GM12878 (cell line): ENCODE data around the gene MBD5. TPM values are rescaled to one million over a fixed set of nuclear protein-coding genes. Genes with fewer than 3 reads are reported as not detected.

Experiments used
- ATAC-seq: fragments of 200-7000 bp; cut with Tn5 transposase; 3 replicates; pipeline ENCODE4 v1.9.1; 2020; ENCODE audit warnings: mild to moderate bottlenecking, moderate library complexity
- BruUV-seq: library from RNA; stranded (reverse); fragments of 400-500 nt; replicated peaks from 2 replicates; lab custom pipeline; 2021; lab: Mats Ljungman, UMichigan
- CTCF ChIA-PET: fragments of 300-600 bp; sonication (Branson Sonifier 250); formaldehyde crosslinking; extraction: SDS; loops from one replicate; lab custom pipeline; 2021; ENCODE audit warnings: inconsistent platforms; lab: Yijun Ruan, JAX
- POLR2A ChIA-PET: fragments of 350-600 bp; formaldehyde crosslinking; extraction: SDS; loops from one replicate; lab custom pipeline; 2021; ENCODE audit warnings: inconsistent platforms; lab: Charles Lee
- RAD21 ChIA-PET: fragments of 300-600 bp; sonication (Branson Sonifier 250); formaldehyde crosslinking; loops from one replicate; lab custom pipeline; 2023; ENCODE audit warnings: antibody characterized with exemption; ENCODE audit not compliant: unreplicated experiment; lab: Charles Lee
- SMC1A ChIA-PET: fragments of 300-600 bp; sonication (Branson Sonifier 250); formaldehyde crosslinking; loops from one replicate; lab custom pipeline; 2023; ENCODE audit not compliant: unreplicated experiment, uncharacterized antibody; lab: Charles Lee
- DNase-seq: peaks from one replicate; pipeline ENCODE4 v3.0.0-alpha.2; 2011; ENCODE audit warnings: low read depth, low spot score
- FAIRE-seq: peaks from 3 replicates; lab custom pipeline; 2011; peaks lifted over from hg19 to GRCh38; lab: Jason Lieb, UNC
- H2AFZ ChIP-seq: 2 replicates; pipeline ENCODE4 v1.6.0; 2011; ENCODE audit warnings: low read depth, low read length, control low read depth; ENCODE audit not compliant: control insufficient read depth
- H3K27ac ChIP-seq: 2 replicates; pipeline ENCODE4 v1.5.1; 2011; ENCODE audit warnings: control low read depth; ENCODE audit not compliant: control insufficient read depth, insufficient read depth
- H3K27me3 ChIP-seq, 2 experiments: replicated peaks in 1 of 2; 2 replicates each; pipeline versions ENCODE4 v1.6.0 to v1.6.1; 2011; ENCODE audit warnings: low read length in 1 of 2; ENCODE audit not compliant: control insufficient read depth in 2 of 2, insufficient read depth in 2 of 2
- H3K36me3 ChIP-seq, 2 experiments: 2 replicates each; pipeline ENCODE4 v1.5.1; 2011; ENCODE audit warnings: low read length in 1 of 2; ENCODE audit not compliant: control insufficient read depth in 2 of 2, insufficient read depth in 2 of 2
- H3K4me1 ChIP-seq: 2 replicates; pipeline ENCODE4 v1.6.1; 2011; ENCODE audit warnings: mild to moderate bottlenecking, low read length, moderate library complexity, mixed read lengths; ENCODE audit not compliant: control insufficient read depth, insufficient read depth
- H3K4me2 ChIP-seq: 2 replicates; pipeline ENCODE4 v1.6.0; 2011; ENCODE audit warnings: control low read depth; ENCODE audit not compliant: control insufficient read depth, insufficient read depth
- H3K4me3 ChIP-seq: fragments of 200-600 bp; sonication (generic); 2 replicates; pipeline ENCODE4 v1.5.1; 2016
- H3K79me2 ChIP-seq: 2 replicates; pipeline ENCODE4 v1.6.0; 2011; ENCODE audit warnings: low read length; ENCODE audit not compliant: control insufficient read depth, insufficient read depth
- H3K9ac ChIP-seq: 2 replicates; pipeline ENCODE4 v1.8.0; 2011; ENCODE audit warnings: low read length, control low read depth, mixed read lengths; ENCODE audit not compliant: control insufficient read depth, insufficient read depth
- H3K9me3 ChIP-seq: replicated peaks from 3 replicates; pipeline ENCODE4 v1.5.1; 2011; ENCODE audit warnings: mild to moderate bottlenecking, low read length; ENCODE audit not compliant: control insufficient read depth, insufficient read depth
- H4K20me1 ChIP-seq: 2 replicates; pipeline ENCODE4 v1.6.0; 2011; ENCODE audit not compliant: control insufficient read depth, insufficient read depth
- ASH2L ChIP-seq: fragments of 300-600, 200-600 bp; sonication (generic); IDR thresholded peaks from 2 replicates; pipeline ENCODE4 v1.6.1; 2017; ENCODE audit warnings: low read depth, mild to moderate bottlenecking, borderline replicate concordance
- BRCA1 ChIP-seq: IDR thresholded peaks from 2 replicates; pipeline ENCODE4 v1.6.1; 2011; ENCODE audit warnings: low read depth, low read length, improper control_type of control experiment
- CREB1 ChIP-seq: IDR thresholded peaks from 2 replicates; pipeline ENCODE4 v1.6.1; 2012; ENCODE audit warnings: low read depth, mild to moderate bottlenecking, inconsistent platforms
- CREM ChIP-seq: IDR thresholded peaks from 2 replicates; pipeline ENCODE4 v1.6.1; 2014; ENCODE audit warnings: antibody characterized with exemption, low read depth
- IKZF1 ChIP-seq: fragments of 450-650 bp; conservative IDR thresholded peaks from 2 replicates; pipeline ENCODE4 v1.6.1; 2017; ENCODE audit warnings: antibody characterized with exemption, mild to moderate bottlenecking
- KLF5 ChIP-seq: fragments of 450-650 bp; IDR thresholded peaks from 2 replicates; pipeline ENCODE4 v1.6.1; 2014; ENCODE audit warnings: mild to moderate bottlenecking; ENCODE audit not compliant: partially characterized antibody
- MEF2A ChIP-seq: IDR thresholded peaks from 2 replicates; pipeline ENCODE4 v1.6.1; 2011; ENCODE audit warnings: low read depth, mild to moderate bottlenecking, low read length, moderate library complexity; ENCODE audit not compliant: insufficient read depth
- MEF2B ChIP-seq: fragments of 450-650 bp; IDR thresholded peaks from 2 replicates; pipeline ENCODE4 v1.6.1; 2018; ENCODE audit warnings: mild to moderate bottlenecking, moderate library complexity; ENCODE audit not compliant: partially characterized antibody, poor library complexity, severe bottlenecking
- NFIC ChIP-seq: IDR thresholded peaks from 2 replicates; pipeline ENCODE4 v1.6.1; 2012; ENCODE audit warnings: low read depth, mild to moderate bottlenecking, inconsistent platforms, low read length, moderate library complexity
- NR2F1 ChIP-seq: fragments of 450-650 bp; conservative IDR thresholded peaks from 2 replicates; pipeline ENCODE4 v1.6.1; 2017; ENCODE audit warnings: mild to moderate bottlenecking
- PAX8 ChIP-seq: fragments of 450-650 bp; IDR thresholded peaks from 2 replicates; pipeline ENCODE4 v1.6.1; 2017; ENCODE audit warnings: mild to moderate bottlenecking, moderate library complexity
- POLR2AphosphoS2 ChIP-seq: IDR thresholded peaks from 2 replicates; pipeline ENCODE4 v1.6.1; 2011; ENCODE audit warnings: low read depth, mild to moderate bottlenecking, low read length, improper control_type of control experiment, moderate library complexity
- SIX5 ChIP-seq: IDR thresholded peaks from 2 replicates; pipeline ENCODE4 v1.6.1; 2011; ENCODE audit warnings: mild to moderate bottlenecking, low read depth, low read length, moderate library complexity; ENCODE audit not compliant: severe bottlenecking
- SPI1 ChIP-seq: IDR thresholded peaks from 2 replicates; pipeline ENCODE4 v1.6.1; 2011; ENCODE audit warnings: low read depth, mild to moderate bottlenecking, low read length, moderate library complexity, borderline replicate concordance; ENCODE audit not compliant: insufficient read depth
- TARDBP ChIP-seq: IDR thresholded peaks from 2 replicates; pipeline ENCODE4 v1.6.1; 2016; ENCODE audit warnings: borderline replicate concordance
- YY1 ChIP-seq: IDR thresholded peaks from 2 replicates; pipeline ENCODE4 v1.6.1; 2011; ENCODE audit warnings: low read depth, mild to moderate bottlenecking, low read length
- ZNF207 ChIP-seq: fragments of 450-650 bp; IDR thresholded peaks from 2 replicates; pipeline ENCODE4 v1.6.1; 2014; ENCODE audit warnings: antibody characterized with exemption, mild to moderate bottlenecking, borderline replicate concordance
- in situ Hi-C: fragments of 300-500 bp; cut with MboI; formaldehyde crosslinking; loops from 9 replicates; pipeline ENCODE4 v1.14.3; 2018; ENCODE audit warnings: mixed read lengths
- intact Hi-C: fragments of 100-400 bp; cut with micrococcal nuclease; formaldehyde crosslinking; loops from one replicate; pipeline ENCODE4 v1.14.2; 2022; ENCODE audit not compliant: unreplicated experiment
- polyA plus RNA-seq, 11 experiments: library from polyadenylated mRNA; depleted of rRNA in 4 of 11; unstranded in 6 of 11; stranded (reverse) in 5 of 11; fragments of >200 nt; fragmentation: Nextera tagmentation in 4 of 11; fragmentation: Illumina TruSeq in 1 of 11; extraction: Ambion mirVana in 4 of 11; extraction: Trizol in 1 of 11; gene quantifications; 1 replicate in 1 of 11; 2 replicates in 10 of 11; pipeline versions ENCODE4 v1.2.1 to v1.2.3, GENCODE V29; 2011 to 2016; ENCODE audit warnings: inconsistent platforms in 2 of 11, missing spikeins in 2 of 11, low read depth in 1 of 11
- total RNA-seq, 4 experiments: library from RNA; depleted of rRNA in 3 of 4; stranded (reverse); fragments of >200 nt in 3 of 4; fragmentation: Illumina TruSeq in 1 of 4; extraction: Trizol in 1 of 4; gene quantifications; 2 replicates each; pipeline versions ENCODE4 v1.2.1 to v1.2.3, GENCODE V29; 2013 to 2021
- TF ChIP-seq, protein P1 (sequence below): fragments of 450-650 bp; IDR thresholded peaks from 2 replicates; pipeline ENCODE4 v1.6.1; 2016; ENCODE audit warnings: mild to moderate bottlenecking
- TF ChIP-seq, protein P2 (sequence below): fragments of 450-650 bp; formaldehyde crosslinking; IDR thresholded peaks from 2 replicates; pipeline ENCODE4 v1.5.0; 2022; ENCODE audit warnings: mild to moderate bottlenecking, missing genetic modification characterization
- TF ChIP-seq, protein P3 (sequence below): IDR thresholded peaks from 2 replicates; pipeline ENCODE4 v1.6.1; 2012; ENCODE audit warnings: low read length, inconsistent platforms

Gene MBD5
- total and polyA plus RNA-seq, 10 of the 15 experiments (the other 5 are each of a cell fraction or from before 2014, with no cell fraction given): 7.4 to 58.0 (median 21.2) TPM

DNA sequence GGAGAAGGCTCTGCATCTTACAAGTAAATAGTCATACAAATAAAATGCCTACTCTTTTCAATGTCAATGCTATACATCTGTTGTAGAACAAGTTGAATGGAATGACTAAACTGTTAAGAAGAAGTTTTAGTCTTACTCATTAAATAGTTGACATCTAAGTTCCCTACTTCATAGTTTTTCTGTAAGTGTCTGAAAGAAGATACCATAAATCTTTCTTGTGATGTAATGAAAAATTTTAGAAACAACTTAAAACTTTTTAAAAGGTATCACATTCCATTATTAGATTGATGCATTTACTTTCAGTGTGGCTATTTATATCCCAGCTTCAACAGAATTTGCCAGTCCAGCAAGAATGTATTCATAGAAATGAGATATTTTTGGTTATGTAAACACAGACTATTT, 438.5 kb downstream of the MBD5 start:
- ChIA-PET RAD21 (interaction anchor here (1.3 to 1.4 kb wide), 2 partner anchors 47 to 469 kb away, joined by 3 to 5 read pairs; no protein-coding TSS in a partner anchor), SMC1A (interaction anchor here (0.7 to 1.5 kb wide), 5 partner anchors 8 to 50 kb away, joined by 3 to 6 read pairs (median 4); no protein-coding TSS in a partner anchor), CTCF (interaction anchor here (0.6 to 2.3 kb wide), 3 partner anchors 10 to 324 kb away, joined by 3 to 10 read pairs (median 5); no protein-coding TSS in a partner anchor), POLR2A (no interaction called here)
- intact Hi-C loops (no loop called here), in situ Hi-C loops (no loop called here)
- H3K9me3 ChIP-seq: no peaks in the 10 kb centered on the region
- no TSS peak for BruUV-seq
- no peak overlapping the region for H3K4me3 ChIP-seq
- FAIRE-seq (no peak), DNase-seq (no peak), ATAC-seq (no peak)
- no peak overlapping the region for H3K9ac ChIP-seq
- no peaks in the 10 kb centered on the region for H3K36me3 ChIP-seq
- no peak overlapping the region for H3K4me2 ChIP-seq
- no peak overlapping the region for H3K27ac ChIP-seq
- no peaks in the 10 kb centered on the region for H3K79me2 ChIP-seq
- H4K20me1 ChIP-seq: no peaks in the 10 kb centered on the region
- H3K4me1 ChIP-seq: no peaks in the 10 kb centered on the region
- no peaks in the 10 kb centered on the region for H3K27me3 ChIP-seq
- no peak overlapping the region for H2AFZ ChIP-seq
- peak; percentile 77; the same call in 1 of the 2 replicates for TF ChIP-seq NFIC
- 0 out of 2 replicates have a peak, but pooled peaks have one; percentile 44 for TF ChIP-seq MEF2A
- TF ChIP-seq, protein P1, sequence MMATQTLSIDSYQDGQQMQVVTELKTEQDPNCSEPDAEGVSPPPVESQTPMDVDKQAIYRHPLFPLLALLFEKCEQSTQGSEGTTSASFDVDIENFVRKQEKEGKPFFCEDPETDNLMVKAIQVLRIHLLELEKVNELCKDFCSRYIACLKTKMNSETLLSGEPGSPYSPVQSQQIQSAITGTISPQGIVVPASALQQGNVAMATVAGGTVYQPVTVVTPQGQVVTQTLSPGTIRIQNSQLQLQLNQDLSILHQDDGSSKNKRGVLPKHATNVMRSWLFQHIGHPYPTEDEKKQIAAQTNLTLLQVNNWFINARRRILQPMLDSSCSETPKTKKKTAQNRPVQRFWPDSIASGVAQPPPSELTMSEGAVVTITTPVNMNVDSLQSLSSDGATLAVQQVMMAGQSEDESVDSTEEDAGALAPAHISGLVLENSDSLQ: no peak
- TF ChIP-seq, protein P2, sequence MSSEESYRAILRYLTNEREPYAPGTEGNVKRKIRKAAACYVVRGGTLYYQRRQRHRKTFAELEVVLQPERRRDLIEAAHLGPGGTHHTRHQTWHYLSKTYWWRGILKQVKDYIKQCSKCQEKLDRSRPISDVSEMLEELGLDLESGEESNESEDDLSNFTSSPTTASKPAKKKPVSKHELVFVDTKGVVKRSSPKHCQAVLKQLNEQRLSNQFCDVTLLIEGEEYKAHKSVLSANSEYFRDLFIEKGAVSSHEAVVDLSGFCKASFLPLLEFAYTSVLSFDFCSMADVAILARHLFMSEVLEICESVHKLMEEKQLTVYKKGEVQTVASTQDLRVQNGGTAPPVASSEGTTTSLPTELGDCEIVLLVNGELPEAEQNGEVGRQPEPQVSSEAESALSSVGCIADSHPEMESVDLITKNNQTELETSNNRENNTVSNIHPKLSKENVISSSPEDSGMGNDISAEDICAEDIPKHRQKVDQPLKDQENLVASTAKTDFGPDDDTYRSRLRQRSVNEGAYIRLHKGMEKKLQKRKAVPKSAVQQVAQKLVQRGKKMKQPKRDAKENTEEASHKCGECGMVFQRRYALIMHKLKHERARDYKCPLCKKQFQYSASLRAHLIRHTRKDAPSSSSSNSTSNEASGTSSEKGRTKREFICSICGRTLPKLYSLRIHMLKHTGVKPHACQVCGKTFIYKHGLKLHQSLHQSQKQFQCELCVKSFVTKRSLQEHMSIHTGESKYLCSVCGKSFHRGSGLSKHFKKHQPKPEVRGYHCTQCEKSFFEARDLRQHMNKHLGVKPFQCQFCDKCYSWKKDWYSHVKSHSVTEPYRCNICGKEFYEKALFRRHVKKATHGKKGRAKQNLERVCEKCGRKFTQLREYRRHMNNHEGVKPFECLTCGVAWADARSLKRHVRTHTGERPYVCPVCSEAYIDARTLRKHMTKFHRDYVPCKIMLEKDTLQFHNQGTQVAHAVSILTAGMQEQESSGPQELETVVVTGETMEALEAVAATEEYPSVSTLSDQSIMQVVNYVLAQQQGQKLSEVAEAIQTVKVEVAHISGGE (CRISPR knock-in tag): no peak
- no peak for TF ChIP-seq TARDBP
- no peak for TF ChIP-seq SIX5
- TF ChIP-seq PAX8: no peak
- TF ChIP-seq CREM: no peak
- no peak for TF ChIP-seq ASH2L
- no peak for TF ChIP-seq KLF5
- TF ChIP-seq, protein P3, sequence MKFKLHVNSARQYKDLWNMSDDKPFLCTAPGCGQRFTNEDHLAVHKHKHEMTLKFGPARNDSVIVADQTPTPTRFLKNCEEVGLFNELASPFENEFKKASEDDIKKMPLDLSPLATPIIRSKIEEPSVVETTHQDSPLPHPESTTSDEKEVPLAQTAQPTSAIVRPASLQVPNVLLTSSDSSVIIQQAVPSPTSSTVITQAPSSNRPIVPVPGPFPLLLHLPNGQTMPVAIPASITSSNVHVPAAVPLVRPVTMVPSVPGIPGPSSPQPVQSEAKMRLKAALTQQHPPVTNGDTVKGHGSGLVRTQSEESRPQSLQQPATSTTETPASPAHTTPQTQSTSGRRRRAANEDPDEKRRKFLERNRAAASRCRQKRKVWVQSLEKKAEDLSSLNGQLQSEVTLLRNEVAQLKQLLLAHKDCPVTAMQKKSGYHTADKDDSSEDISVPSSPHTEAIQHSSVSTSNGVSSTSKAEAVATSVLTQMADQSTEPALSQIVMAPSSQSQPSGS: 0 out of 2 replicates have a peak, but pooled peaks have one; percentile 19
- no peak for TF ChIP-seq POLR2AphosphoS2
- peak; percentile 23; the same call in 1 of the 2 replicates for TF ChIP-seq CREB1
- no peak for TF ChIP-seq MEF2B
- TF ChIP-seq IKZF1: no peak
- no peak for TF ChIP-seq ZNF207
- no peak for TF ChIP-seq SPI1
- TF ChIP-seq YY1: no peak
- TF ChIP-seq NR2F1: no peak
- no peak for TF ChIP-seq BRCA1
